CD4-positive, alpha-beta T cell (primary cell): ENCODE results near the gene BICDL2. TPM values are rescaled to one million over a fixed set of nuclear protein-coding genes. Genes with fewer than 3 reads are reported as not detected.

Source experiments
- ATAC-seq: fragments of 200-7000 bp; cut with Tn5 transposase; one replicate; pipeline ENCODE4 v1.10.0; 2022; ENCODE audit warnings: mild to moderate bottlenecking; ENCODE audit not compliant: poor library complexity
- CTCF ChIA-PET: fragments of 350-600 bp; sonication (Branson Sonifier 250); formaldehyde crosslinking; loops from one replicate; lab custom pipeline; 2021; ENCODE audit warnings: antibody characterized with exemption, inconsistent platforms; lab: Charles Lee
- POLR2A ChIA-PET: fragments of 350-600 bp; sonication (Branson Sonifier 250); formaldehyde crosslinking; loops from one replicate; lab custom pipeline; 2021; ENCODE audit warnings: antibody characterized with exemption, inconsistent platforms; lab: Charles Lee
- DNase-seq, 14 experiments: peaks; one replicate each; pipeline ENCODE4 v3.0.0-alpha.2; 2013 to 2020; ENCODE audit warnings: mixed read lengths in 2 of 14
- H3K27ac ChIP-seq, 2 donors: one replicate each; pipeline versions ENCODE4 v1.5.1 to v1.7.0; 2013; ENCODE audit warnings: low read length in 2 of 2, low read depth in 1 of 2, mild to moderate bottlenecking in 1 of 2
- H3K27me3 ChIP-seq, 2 experiments: 1 replicate in 1 of 2; 2 replicates in 1 of 2; pipeline versions ENCODE4 v1.6.1 to v1.7.0; 2013; ENCODE audit warnings: low read length in 2 of 2, control low read depth in 1 of 2, mild to moderate bottlenecking in 1 of 2, moderate library complexity in 1 of 2; ENCODE audit not compliant: insufficient read depth in 2 of 2, control insufficient read depth in 1 of 2
- H3K36me3 ChIP-seq: one replicate; pipeline ENCODE4 v1.6.1; 2013; ENCODE audit warnings: low read length, control low read depth; ENCODE audit not compliant: insufficient read depth
- H3K4me1 ChIP-seq: one replicate; pipeline ENCODE4 v1.6.1; 2013; ENCODE audit warnings: low read length, control low read depth; ENCODE audit not compliant: insufficient read depth
- H3K4me3 ChIP-seq: one replicate; pipeline ENCODE4 v1.5.1; 2013; ENCODE audit warnings: mild to moderate bottlenecking, low read length, moderate library complexity
- H3K9me3 ChIP-seq, 2 experiments: 1 replicate in 1 of 2; 2 replicates in 1 of 2; pipeline versions ENCODE4 v1.6.1 to v1.7.0; 2013; ENCODE audit warnings: low read length in 2 of 2, mild to moderate bottlenecking in 2 of 2, control low read depth in 1 of 2, moderate library complexity in 1 of 2; ENCODE audit not compliant: control insufficient read depth in 1 of 2, insufficient read depth in 1 of 2
- H3K27ac Mint-ChIP-seq: one replicate; pipeline ENCODE4 v1.8.0; 2020; ENCODE audit warnings: mixed read lengths
- H3K27me3 Mint-ChIP-seq: one replicate; pipeline ENCODE4 v1.8.0; 2021; ENCODE audit warnings: mixed read lengths
- H3K36me3 Mint-ChIP-seq: one replicate; pipeline ENCODE4 v1.8.0; 2021; ENCODE audit warnings: low read depth, mixed read lengths
- H3K4me1 Mint-ChIP-seq: one replicate; pipeline ENCODE4 v1.8.0; 2021; ENCODE audit warnings: low read depth, mixed read lengths
- H3K4me3 Mint-ChIP-seq: one replicate; pipeline ENCODE4 v1.8.0; 2020; ENCODE audit warnings: mild to moderate bottlenecking, mixed read lengths
- H3K9me3 Mint-ChIP-seq: one replicate; pipeline ENCODE4 v1.8.0; 2020; ENCODE audit warnings: mixed read lengths
- intact Hi-C, 2 experiments: fragments of 100-400 bp; cut with DNase I in 1 of 2; cut with micrococcal nuclease in 1 of 2; formaldehyde crosslinking; loops; one replicate each; pipeline versions ENCODE4 v1.15.1 to v1.9.0; 2023 to 2025; cut with DNase I, micrococcal nuclease
- total RNA-seq, 174 experiments: library from RNA in 2 of 174; stranded (reverse) in 2 of 174; gene quantifications; one replicate each; pipeline ENCODE4 v1.2.3 and lab custom pipeline; 2021 to 2026
- TF ChIP-seq, protein P1 (sequence below): fragments of 200-600 bp; IDR thresholded peaks from one replicate; pipeline ENCODE4 v1.8.0; 2022; ENCODE audit warnings: antibody characterized with exemption, mild to moderate bottlenecking

Gene BICDL2
- total RNA-seq, 2 experiments from 2014 or later, result not detected

DNA sequence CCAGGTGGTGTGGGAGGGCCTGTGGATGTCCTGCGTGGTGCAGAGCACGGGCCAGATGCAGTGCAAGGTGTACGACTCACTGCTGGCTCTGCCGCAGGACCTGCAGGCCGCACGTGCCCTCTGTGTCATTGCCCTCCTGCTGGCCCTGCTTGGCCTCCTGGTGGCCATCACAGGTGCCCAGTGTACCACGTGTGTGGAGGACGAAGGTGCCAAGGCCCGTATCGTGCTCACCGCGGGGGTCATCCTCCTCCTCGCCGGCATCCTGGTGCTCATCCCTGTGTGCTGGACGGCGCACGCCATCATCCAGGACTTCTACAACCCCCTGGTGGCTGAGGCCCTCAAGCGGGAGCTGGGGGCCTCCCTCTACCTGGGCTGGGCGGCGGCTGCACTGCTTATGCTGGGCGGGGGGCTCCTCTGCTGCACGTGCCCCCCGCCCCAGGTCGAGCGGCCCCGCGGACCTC lies 23.2 kb downstream of the BICDL2 start:
- H3K9me3 Mint-ChIP-seq, result no peaks in the 10 kb centered on the region
- DNase-seq (no peak), ATAC-seq (no peak)
- no peak overlapping the region for H3K4me3 Mint-ChIP-seq
- intact Hi-C loops, result no loop called here
- TF ChIP-seq, protein P1, sequence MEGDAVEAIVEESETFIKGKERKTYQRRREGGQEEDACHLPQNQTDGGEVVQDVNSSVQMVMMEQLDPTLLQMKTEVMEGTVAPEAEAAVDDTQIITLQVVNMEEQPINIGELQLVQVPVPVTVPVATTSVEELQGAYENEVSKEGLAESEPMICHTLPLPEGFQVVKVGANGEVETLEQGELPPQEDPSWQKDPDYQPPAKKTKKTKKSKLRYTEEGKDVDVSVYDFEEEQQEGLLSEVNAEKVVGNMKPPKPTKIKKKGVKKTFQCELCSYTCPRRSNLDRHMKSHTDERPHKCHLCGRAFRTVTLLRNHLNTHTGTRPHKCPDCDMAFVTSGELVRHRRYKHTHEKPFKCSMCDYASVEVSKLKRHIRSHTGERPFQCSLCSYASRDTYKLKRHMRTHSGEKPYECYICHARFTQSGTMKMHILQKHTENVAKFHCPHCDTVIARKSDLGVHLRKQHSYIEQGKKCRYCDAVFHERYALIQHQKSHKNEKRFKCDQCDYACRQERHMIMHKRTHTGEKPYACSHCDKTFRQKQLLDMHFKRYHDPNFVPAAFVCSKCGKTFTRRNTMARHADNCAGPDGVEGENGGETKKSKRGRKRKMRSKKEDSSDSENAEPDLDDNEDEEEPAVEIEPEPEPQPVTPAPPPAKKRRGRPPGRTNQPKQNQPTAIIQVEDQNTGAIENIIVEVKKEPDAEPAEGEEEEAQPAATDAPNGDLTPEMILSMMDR, result no peak
- H3K27me3 ChIP-seq, result peaks cover 10 to 12% of the 10 kb centered on the region in 2 experiments
- no peaks in the 10 kb centered on the region for H3K36me3 Mint-ChIP-seq
- peaks cover 0 to 10% of the 10 kb centered on the region in 2 experiments for H3K9me3 ChIP-seq
- ChIA-PET CTCF (no interaction called here), POLR2A (no interaction called here)
- H3K4me1 Mint-ChIP-seq, result peaks cover 7% of the 10 kb centered on the region
- H3K4me3 ChIP-seq, result no peak overlapping the region
- H3K27ac Mint-ChIP-seq, result no peak overlapping the region
- H3K27me3 Mint-ChIP-seq, result peaks cover 18% of the 10 kb centered on the region
- no peak overlapping the region for H3K27ac ChIP-seq
- H3K36me3 ChIP-seq, result no peaks in the 10 kb centered on the region
- peaks cover 35% of the 10 kb centered on the region for H3K4me1 ChIP-seq

DNA sequence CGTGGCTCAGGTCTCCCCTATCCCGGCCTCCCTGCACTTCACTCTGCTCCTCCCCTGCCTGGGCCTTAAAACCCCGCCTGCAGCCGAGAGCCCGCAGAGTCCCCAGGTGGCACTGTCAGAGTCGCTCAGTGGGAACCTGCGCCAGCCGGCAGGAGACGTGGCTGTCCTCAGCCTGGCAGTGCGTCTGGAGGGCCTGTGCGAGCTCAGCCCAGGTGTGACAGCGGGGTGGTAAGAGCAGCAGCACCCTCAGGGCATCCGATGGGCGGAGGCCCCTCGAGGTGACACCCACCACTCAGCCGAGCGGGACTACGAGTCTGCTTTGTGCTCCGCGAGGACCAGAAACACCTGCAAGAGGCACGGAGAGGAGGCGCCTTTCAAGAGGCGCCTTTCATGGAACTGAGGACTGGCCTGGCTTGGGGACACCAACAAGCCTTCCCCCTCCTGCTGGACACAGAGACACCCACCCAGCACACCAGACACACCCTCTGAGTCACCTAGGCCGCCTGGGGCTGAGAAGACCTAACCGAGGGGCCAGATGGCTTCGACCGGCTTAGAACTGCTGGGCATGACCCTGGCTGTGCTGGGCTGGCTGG lies 23.8 kb downstream of the BICDL2 start, which contains the start of gene CLDN9:
Gene CLDN9, plus strand, starts transcription at position 96 of the 593 bp plus-strand sequence. Its CDS starts 440 bp downstream, at position 536.
- TF ChIP-seq, protein P1, result no peak
- Histone ChIP-seq H3K9me3 (peaks cover 0 to 10% of the 10 kb centered on the region in 2 experiments), H3K4me3 (no peak within 1 kb of the TSS), H3K36me3 (no peaks in the 10 kb centered on the region), H3K27ac (no peak within 1 kb of the TSS), H3K27me3 (peaks cover 10 to 11% of the 10 kb centered on the region in 2 experiments), H3K4me1 (peaks cover 35% of the 10 kb centered on the region)
- POLR2A ChIA-PET, result no interaction called here
- H3K36me3 Mint-ChIP-seq, result no peaks in the 10 kb centered on the region
- intact Hi-C loops, result no loop called here
- peaks cover 10% of the 10 kb centered on the region for H3K4me1 Mint-ChIP-seq
- ATAC-seq (peak; percentile 68), DNase-seq (peak in 2 of 14 experiments; percentile 15 to 25)
- CTCF ChIA-PET, result no interaction called here
- peaks cover 22% of the 10 kb centered on the region for H3K27me3 Mint-ChIP-seq
- H3K9me3 Mint-ChIP-seq, result no peaks in the 10 kb centered on the region
- H3K27ac Mint-ChIP-seq, result no peak within 1 kb of the TSS
- H3K4me3 Mint-ChIP-seq, result no peak within 1 kb of the TSS

DNA sequence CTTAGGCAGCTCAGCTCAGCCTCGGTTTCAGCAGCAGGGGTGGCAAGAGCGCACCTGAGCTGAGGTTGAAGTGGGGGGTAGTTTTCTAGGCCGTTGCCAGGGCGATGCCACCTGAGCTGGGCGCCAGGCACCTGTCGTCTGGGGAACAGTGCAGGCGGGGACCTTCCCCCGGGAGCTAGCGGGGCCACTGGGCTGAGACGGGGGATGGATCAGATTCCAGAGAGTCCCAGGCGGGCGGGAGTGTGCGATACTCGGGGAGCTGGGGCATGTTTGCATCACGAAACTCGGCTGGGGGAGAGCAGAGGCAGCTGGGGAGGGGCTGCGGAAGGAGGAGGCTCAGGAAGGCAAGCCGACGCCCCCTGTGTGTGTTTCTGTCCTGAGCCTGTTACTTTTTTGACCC lies 24.5 kb downstream of the BICDL2 start:
- Mint-ChIP-seq H3K9me3 (no peaks in the 10 kb centered on the region), H3K27me3 (peaks cover 26% of the 10 kb centered on the region), H3K4me1 (peaks cover 17% of the 10 kb centered on the region), H3K4me3 (no peak overlapping the region), H3K36me3 (no peaks in the 10 kb centered on the region), H3K27ac (no peak overlapping the region)
- Histone ChIP-seq H3K4me1 (peaks cover 37% of the 10 kb centered on the region), H3K27me3 (peaks cover 8 to 9% of the 10 kb centered on the region in 2 experiments), H3K36me3 (no peaks in the 10 kb centered on the region), H3K9me3 (peaks cover 0 to 10% of the 10 kb centered on the region in 2 experiments), H3K4me3 (no peak overlapping the region), H3K27ac (no peak overlapping the region)
- TF ChIP-seq, protein P1, result no peak
- DNase-seq, result no peak
- CTCF ChIA-PET, result no interaction called here
- intact Hi-C loops, result no loop called here
- POLR2A ChIA-PET, result interaction anchor here (1.0 kb wide), 1 partner anchor 10 kb away, joined by 3 read pairs; no protein-coding TSS in a partner anchor
- ATAC-seq, result no peak
